IPS DF 6.9 (cell line): ENCODE results near the gene SLC37A1.

Source experiments
- DNase-seq: peaks from one replicate; pipeline ENCODE4 v3.0.0-alpha.2; 2013; ENCODE audit warnings: low read depth, low spot score
- H3K27ac ChIP-seq: one replicate; pipeline ENCODE4 v1.5.1; 2013; ENCODE audit warnings: low read length, control low read depth
- H3K27me3 ChIP-seq: 2 replicates; pipeline ENCODE4 v1.6.1; 2013; ENCODE audit warnings: mild to moderate bottlenecking, low read length; ENCODE audit not compliant: control insufficient read depth, insufficient read depth
- H3K36me3 ChIP-seq: 2 replicates; pipeline ENCODE4 v1.6.1; 2013; ENCODE audit warnings: low read length; ENCODE audit not compliant: control insufficient read depth, insufficient read depth
- H3K4me1 ChIP-seq: 2 replicates; pipeline ENCODE4 v1.6.1; 2013; ENCODE audit warnings: low read length; ENCODE audit not compliant: control insufficient read depth, insufficient read depth
- H3K4me3 ChIP-seq: 2 replicates; pipeline ENCODE4 v1.5.1; 2013; ENCODE audit warnings: mild to moderate bottlenecking, low read length
- H3K9me3 ChIP-seq: 2 replicates; pipeline ENCODE4 v1.6.1; 2013; ENCODE audit warnings: low read length, inconsistent platforms; ENCODE audit not compliant: control insufficient read depth, insufficient read depth
- WGBS: extraction: QIAGEN DNeasy Blood & Tissue Kit; methylation state at CpG from one replicate; pipeline ENCODE4 v1.1.7; 2013; ENCODE audit warnings: mixed read lengths, missing lambda C conversion rate; ENCODE audit not compliant: insufficient read length, insufficient coverage; 5-methylcytosine and 5-hydroxymethylcytosine counted together

The SLC37A1 gene

DNA sequence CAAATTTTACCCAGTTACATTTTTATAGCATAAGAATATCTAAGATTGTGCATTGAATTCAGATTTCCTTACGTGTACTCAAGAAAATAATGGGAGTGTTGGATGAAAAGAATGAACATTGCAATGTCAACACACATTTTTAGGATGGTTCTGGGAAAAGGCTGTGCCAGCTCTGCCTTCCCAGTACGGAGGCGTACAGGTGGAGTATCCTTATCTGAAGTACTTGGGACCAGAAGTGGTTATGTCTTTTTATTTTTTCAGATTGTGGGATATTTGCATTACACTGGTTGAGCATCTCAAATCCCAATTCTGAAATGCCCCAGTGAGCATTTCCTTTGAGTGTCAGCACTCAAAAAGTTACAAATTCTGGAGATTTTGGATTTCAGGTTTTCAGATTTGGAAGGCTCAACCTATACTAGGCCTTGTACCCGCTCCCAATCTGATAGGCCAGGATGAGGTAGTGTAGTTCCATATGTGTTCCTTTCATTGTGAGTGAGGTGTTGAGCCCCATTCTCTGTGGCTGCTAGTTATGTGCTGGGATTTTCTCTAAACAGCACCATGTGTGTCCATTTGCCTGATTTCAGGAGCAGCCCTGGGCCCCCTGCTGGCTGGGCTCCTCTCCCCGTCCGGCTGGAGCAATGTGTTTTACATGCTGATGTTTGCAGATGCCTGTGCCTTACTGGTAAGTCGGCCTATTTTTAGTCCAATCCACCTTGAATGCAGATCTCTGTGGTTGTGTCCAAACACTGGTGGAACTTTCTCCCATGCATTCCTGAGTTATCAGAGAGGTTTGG lies 60.8 kb downstream of the SLC37A1 start:
- no peak overlapping the region for H3K4me3 ChIP-seq
- H3K4me1 ChIP-seq, result no peaks in the 10 kb centered on the region
- DNase-seq, result no peak
- no peaks in the 10 kb centered on the region for H3K9me3 ChIP-seq
- no CpG with 5 or more reads among the region's 7 CpGs for WGBS
- H3K27ac ChIP-seq, result no peak overlapping the region
- H3K27me3 ChIP-seq, result no peaks in the 10 kb centered on the region
- H3K36me3 ChIP-seq, result peaks cover 5% of the 10 kb centered on the region; the same call in 1 of the 2 replicates

DNA sequence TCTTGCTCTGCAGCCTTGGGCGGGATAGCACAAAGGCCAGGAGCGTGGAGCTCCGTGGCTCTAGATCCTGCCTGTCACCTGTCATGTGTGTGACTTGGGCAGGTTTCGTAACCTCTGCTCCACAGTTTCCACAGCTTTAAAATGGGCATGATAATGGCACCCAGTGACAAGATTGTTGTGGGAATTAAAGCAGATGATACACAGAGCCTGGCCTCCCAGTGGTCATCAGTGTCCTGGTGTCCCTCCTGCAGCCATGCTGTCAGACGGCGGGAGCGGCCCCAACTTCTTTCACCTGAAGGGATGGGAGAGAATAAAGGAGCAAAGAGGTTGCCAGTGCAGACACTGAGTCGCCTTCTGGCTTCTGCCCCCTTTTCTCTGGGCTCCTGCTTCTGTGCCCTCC lies 61.5 kb downstream of the SLC37A1 start:
- H3K4me3 ChIP-seq, result no peak overlapping the region
- no peaks in the 10 kb centered on the region for H3K9me3 ChIP-seq
- WGBS, result no CpG with 5 or more reads among the region's 8 CpGs
- H3K4me1 ChIP-seq, result no peaks in the 10 kb centered on the region
- H3K36me3 ChIP-seq, result peaks cover 5% of the 10 kb centered on the region; the same call in 1 of the 2 replicates
- no peaks in the 10 kb centered on the region for H3K27me3 ChIP-seq
- DNase-seq, result no peak
- H3K27ac ChIP-seq, result no peak overlapping the region

DNA sequence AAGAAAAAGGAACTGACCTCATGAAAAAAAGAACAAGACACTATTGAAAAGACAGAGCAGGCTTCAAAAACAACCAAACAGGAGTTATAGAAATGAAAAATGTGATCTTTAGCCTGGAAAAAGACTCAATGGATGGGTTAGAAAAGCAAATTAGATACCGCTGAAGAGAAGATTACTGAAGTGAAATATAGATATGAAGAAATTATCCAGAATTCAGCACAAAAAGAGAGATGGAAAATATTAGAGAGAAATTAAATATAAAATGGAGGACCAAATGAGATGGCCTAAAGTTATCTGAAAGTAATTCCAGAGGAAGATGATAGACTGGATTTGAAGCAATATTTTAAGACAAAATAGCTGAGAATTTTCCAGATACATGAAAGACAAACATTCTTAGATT lies 63.0 kb downstream of the SLC37A1 start:
- no peak for DNase-seq
- no peaks in the 10 kb centered on the region for H3K4me1 ChIP-seq
- no CpG with 5 or more reads among the region's 1 CpG for WGBS
- no peak overlapping the region for H3K27ac ChIP-seq
- no peak overlapping the region for H3K4me3 ChIP-seq
- no peaks in the 10 kb centered on the region for H3K27me3 ChIP-seq
- no peaks in the 10 kb centered on the region for H3K9me3 ChIP-seq
- H3K36me3 ChIP-seq, result no peaks in the 10 kb centered on the region

DNA sequence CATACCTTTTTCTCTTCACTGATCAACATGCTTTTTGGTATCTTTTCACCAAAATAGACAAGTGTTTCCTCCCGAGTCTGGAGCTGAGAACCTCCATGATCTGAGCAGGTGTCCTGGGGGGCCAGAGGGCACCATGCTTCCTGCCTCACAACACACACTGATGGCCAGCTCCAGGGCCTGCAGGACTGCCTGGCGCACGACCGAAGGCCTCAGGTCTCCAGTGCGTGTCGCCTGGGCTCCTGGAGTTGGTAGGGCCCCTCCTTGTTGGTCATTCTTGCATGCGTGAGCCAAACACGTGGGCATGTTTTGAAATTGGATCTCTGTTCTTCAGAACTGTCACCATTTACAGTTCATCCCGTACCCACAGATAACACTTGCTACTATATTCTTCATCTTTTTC lies 64.4 kb downstream of the SLC37A1 start:
- H3K36me3 ChIP-seq, result no peaks in the 10 kb centered on the region
- no CpG with 5 or more reads among the region's 9 CpGs for WGBS
- DNase-seq, result no peak
- H3K4me1 ChIP-seq, result no peaks in the 10 kb centered on the region
- H3K27me3 ChIP-seq, result no peaks in the 10 kb centered on the region
- no peak overlapping the region for H3K4me3 ChIP-seq
- no peak overlapping the region for H3K27ac ChIP-seq
- no peaks in the 10 kb centered on the region for H3K9me3 ChIP-seq

DNA sequence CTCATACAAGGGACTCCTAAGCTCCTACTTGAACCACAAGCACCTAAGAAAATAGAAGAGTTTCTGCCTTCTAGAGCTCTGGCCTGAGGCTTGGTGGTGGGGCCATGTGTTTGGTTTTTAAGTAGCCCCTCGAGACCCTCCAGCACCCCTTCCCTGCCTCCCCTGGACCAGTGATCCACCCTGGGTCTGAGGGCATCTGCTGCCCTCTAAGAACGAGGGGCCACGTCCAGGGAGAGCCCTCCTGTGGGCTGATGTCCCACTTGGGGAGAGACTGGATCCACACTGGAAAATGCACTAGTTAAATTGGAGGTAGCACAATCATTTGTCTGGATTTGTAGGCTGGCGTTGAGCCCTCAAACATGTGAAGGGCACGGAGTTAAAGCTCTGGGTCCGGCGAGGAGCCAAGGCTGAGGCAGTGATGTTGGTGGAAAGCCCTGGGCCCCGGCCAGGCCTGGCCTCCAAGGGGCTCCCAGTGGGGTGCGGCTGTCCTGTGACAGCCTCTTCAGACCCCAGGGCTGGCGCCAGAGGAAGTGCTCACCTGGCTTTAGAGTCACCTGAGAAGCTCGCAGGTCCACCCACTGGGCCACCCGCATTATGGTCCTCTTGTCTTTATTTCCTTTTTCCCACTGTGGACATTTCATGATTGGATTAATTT lies 65.2 kb downstream of the SLC37A1 start:
- no CpG with 5 or more reads among the region's 12 CpGs for WGBS

DNA sequence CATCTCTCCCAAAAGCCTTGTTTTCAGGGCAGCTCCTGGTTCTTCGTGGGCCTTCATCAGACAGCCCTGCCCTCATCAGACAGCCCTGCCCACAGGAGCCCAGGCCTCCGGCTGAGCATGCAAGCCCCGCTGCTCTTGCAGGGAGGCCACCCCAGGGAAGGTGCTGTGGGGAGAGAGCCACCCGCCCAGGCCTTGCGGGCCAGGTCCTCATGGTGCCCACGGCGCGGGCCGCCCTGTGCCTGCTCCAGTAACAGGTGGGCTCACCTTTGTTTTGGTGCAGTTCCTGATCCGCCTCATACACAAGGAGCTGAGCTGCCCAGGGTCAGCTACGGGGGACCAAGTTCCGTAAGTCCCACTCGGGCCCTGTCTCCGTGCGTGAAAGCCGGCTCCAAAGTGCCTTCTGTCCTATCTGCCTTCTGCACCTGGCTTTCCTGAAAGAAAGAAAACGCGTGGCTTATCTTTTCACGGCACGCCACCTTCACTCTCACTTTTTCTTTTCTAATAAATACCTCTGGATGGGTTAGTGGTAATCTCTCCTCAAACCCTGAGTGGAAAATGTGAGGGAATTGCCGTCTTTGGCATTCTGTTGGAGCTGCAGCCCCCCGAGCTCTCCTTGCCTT lies 65.9 kb downstream of the SLC37A1 start:
- DNase-seq, result no peak
- no peaks in the 10 kb centered on the region for H3K27me3 ChIP-seq
- WGBS, result no CpG with 5 or more reads among the region's 22 CpGs

More for the DNA sequence above, 65.2 kb downstream of the SLC37A1 start:
- H3K27me3 ChIP-seq, result no peaks in the 10 kb centered on the region
- H3K9me3 ChIP-seq, result no peaks in the 10 kb centered on the region
- no peak overlapping the region for H3K27ac ChIP-seq
- no peak for DNase-seq
- no peaks in the 10 kb centered on the region for H3K36me3 ChIP-seq
- no peaks in the 10 kb centered on the region for H3K4me1 ChIP-seq
- no peak overlapping the region for H3K4me3 ChIP-seq

DNA sequence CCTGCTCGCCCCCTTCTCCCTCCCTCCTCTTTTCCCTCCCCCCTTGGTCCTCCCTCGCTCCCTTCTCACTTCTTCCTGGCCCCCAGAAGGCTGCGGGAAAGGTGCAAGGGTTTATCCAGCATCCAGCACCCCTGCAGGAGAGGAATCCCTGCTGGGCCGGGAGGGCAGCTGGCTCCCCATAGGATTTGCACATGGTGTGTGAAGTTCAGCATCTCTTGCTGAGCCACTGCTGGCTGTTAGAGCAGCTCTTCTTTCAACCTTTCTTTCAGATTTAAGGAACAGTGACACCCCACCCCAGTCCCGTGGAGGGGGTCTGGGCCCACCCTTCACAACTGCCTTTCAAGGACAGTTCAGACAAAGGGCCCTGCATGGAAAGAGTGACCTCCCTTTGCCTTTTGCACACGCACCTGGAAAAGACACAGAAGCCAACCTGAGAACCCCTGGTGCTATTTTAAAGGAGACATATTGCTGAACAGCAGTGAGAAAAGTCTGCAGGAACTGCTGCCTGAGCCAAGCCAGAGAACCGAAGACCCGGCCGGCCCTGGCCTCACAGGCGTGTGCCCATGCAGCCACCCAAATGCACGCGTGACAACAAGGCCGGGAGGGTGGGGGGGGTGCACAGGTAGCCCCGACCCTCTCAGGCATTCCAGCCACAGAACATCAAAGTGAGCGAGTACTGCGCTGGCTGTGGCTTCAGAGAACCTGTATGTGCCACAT lies 66.6 kb downstream of the SLC37A1 start:
- no peaks in the 10 kb centered on the region for H3K27me3 ChIP-seq
- WGBS, result no CpG with 5 or more reads among the region's 16 CpGs
- H3K9me3 ChIP-seq, result no peaks in the 10 kb centered on the region
- H3K36me3 ChIP-seq, result no peaks in the 10 kb centered on the region
- no peak for DNase-seq
- H3K4me1 ChIP-seq, result no peaks in the 10 kb centered on the region
- no peak overlapping the region for H3K4me3 ChIP-seq
- no peak overlapping the region for H3K27ac ChIP-seq

More for the DNA sequence above, 65.9 kb downstream of the SLC37A1 start:
- Histone ChIP-seq H3K4me3 (no peak overlapping the region), H3K36me3 (no peaks in the 10 kb centered on the region), H3K4me1 (no peaks in the 10 kb centered on the region), H3K27ac (no peak overlapping the region), H3K9me3 (no peaks in the 10 kb centered on the region)

DNA sequence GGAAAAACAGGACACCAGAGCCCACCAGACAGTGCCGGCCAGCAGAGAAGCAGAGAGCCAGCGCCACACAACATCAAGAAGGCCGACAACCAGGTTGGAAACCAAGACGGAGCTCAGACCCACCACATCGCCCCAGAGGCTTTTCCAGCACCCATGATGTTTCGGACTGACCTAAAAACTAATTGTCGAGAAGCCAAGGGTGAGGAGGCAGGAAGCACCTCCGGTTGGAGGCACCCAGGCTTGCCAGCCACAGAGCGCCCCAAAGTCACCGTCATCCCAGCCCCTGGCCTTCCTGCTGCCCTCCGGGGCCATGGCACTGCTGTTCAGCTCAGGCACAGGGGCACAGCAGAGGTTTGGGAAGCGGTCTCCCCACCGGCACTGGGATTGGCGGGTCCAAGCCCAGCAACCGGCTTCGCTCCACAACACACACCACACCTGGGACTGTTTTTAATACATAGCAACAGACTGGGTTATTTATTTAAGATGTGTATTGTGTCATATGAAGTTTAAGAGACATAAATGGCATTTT lies 67.2 kb downstream of the SLC37A1 start:
- no peaks in the 10 kb centered on the region for H3K36me3 ChIP-seq
- no peaks in the 10 kb centered on the region for H3K4me1 ChIP-seq
- no peak overlapping the region for H3K27ac ChIP-seq
- H3K4me3 ChIP-seq, result no peak overlapping the region
- no peaks in the 10 kb centered on the region for H3K27me3 ChIP-seq
- no peaks in the 10 kb centered on the region for H3K9me3 ChIP-seq
- WGBS, result no CpG with 5 or more reads among the region's 16 CpGs
- no peak for DNase-seq

DNA sequence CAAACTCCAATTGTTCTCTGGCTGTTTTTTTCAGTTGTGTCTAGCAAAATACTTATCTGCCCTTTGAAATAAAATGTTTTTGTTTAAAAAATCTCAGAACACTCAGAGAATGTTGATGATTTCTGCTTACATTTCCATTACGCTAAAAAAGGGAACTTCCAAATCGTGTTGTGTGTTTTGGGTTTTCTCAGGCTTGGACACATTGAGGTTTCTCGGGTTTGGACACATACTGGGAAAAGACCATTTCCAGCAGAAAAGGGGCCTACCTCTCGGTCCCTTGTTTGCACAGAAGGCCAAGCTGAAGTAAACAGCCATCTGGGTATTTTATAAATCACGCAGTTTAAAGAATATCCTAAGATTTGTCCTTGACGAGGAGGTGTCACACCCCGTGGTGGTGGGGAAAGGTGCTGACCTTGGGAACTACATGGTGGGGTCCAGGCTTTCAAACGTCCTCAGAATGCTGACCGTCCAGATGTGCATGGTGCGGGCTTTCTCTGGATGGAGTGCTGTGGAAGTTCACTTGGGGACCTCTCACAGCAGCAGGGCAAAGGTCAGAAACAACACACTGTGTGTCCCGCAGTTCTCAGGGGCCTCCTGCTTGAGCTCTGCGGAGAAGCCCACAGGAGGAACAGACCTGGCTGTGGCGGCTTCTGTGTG lies 67.8 kb downstream of the SLC37A1 start:
- Histone ChIP-seq H3K27ac (no peak overlapping the region), H3K27me3 (no peaks in the 10 kb centered on the region), H3K4me3 (no peak overlapping the region), H3K4me1 (no peaks in the 10 kb centered on the region), H3K9me3 (no peaks in the 10 kb centered on the region), H3K36me3 (no peaks in the 10 kb centered on the region)
- DNase-seq, result no peak
- WGBS, result no CpG with 5 or more reads among the region's 13 CpGs
